ENCODE measurements around the gene PHACTR4.

- no peak for TF ChIP-seq REST (IDR thresholded peaks at IDR 0.05; ENCODE audit: unreplicated experiment)
- TF ChIP-seq CTCF (conservative IDR thresholded peaks at IDR 0.05; ENCODE audit: low read depth in 2 of 2), result no peak
- TF ChIP-seq POLR2AphosphoS5 (IDR thresholded peaks at IDR 0.05; ENCODE audit: low read depth), result no peak
- TF ChIP-seq EZH2 (IDR thresholded peaks at IDR 0.05; ENCODE audit: low read depth, unreplicated experiment), result no peak
- TF ChIP-seq EZH2phosphoT487 (IDR thresholded peaks at IDR 0.05; ENCODE audit: unreplicated experiment), result no peak
- no peak for TF ChIP-seq ETS1 (IDR thresholded peaks at IDR 0.05)
- TF ChIP-seq JUNB (IDR thresholded peaks at IDR 0.05; ENCODE audit: unreplicated experiment), result no peak
- no peak for TF ChIP-seq STAT1 (IDR thresholded peaks at IDR 0.05; ENCODE audit: unreplicated experiment)
- TF ChIP-seq CREB1 (CRISPR knock-in tag; IDR thresholded peaks at IDR 0.05; ENCODE audit: low read depth), result no peak
- no peak for TF ChIP-seq NANOG (IDR thresholded peaks at IDR 0.05; ENCODE audit: borderline replicate concordance)
- no peak for TF ChIP-seq ZNF114 (CRISPR knock-in tag; IDR thresholded peaks at IDR 0.05)
These were observed 47.3 kb upstream of the PHACTR4 start for GRCh38 chr1:28322194-28322593.

All from GM23338 (cell line).